Gastrocnemius medialis (tissue), 4 donors: ENCODE measurements around the gene ZNF205.

Experiments
- POLR2A ChIP-seq, 2 donors: fragments of 450-650 bp; IDR thresholded peaks; one replicate each; pipeline ENCODE4 v1.6.1; 2017; ENCODE audit warnings: antibody characterized with exemption in 2 of 2, mild to moderate bottlenecking in 2 of 2, moderate library complexity in 2 of 2
- TF ChIP-seq, protein P1 (sequence below), 5 experiments: fragments of 450-650 bp in 3 of 5; fragments of 200-600 bp in 2 of 5; sonication (generic) in 2 of 5; IDR thresholded peaks in 4 of 5; conservative IDR thresholded peaks in 1 of 5; 1 replicate in 4 of 5; 2 replicates in 1 of 5; pipeline ENCODE4 v1.5.1; 2016 to 2019; ENCODE audit warnings: antibody characterized with exemption in 5 of 5, mild to moderate bottlenecking in 3 of 5, moderate library complexity in 3 of 5

DNA sequence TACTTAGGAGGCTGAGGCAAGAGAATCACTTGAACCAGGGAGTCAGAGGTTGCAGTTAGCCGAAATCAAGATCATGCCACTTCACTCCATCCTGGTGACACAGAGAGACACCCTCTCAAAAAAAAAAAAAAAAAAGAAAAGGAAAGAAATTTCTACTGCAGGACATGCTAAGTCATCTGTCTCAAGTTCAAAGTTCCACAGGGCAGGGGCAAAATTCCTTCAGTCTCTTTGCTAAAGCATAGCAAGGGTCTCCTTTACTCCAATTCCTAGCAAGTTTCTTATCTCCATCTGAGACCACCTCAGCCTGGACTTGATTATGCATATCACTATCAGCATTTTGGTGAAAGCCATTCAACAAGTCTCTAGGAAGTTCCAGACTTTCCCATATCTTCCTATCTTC is 27.9 kb upstream of the ZNF205 start:
- TF ChIP-seq, protein P1, sequence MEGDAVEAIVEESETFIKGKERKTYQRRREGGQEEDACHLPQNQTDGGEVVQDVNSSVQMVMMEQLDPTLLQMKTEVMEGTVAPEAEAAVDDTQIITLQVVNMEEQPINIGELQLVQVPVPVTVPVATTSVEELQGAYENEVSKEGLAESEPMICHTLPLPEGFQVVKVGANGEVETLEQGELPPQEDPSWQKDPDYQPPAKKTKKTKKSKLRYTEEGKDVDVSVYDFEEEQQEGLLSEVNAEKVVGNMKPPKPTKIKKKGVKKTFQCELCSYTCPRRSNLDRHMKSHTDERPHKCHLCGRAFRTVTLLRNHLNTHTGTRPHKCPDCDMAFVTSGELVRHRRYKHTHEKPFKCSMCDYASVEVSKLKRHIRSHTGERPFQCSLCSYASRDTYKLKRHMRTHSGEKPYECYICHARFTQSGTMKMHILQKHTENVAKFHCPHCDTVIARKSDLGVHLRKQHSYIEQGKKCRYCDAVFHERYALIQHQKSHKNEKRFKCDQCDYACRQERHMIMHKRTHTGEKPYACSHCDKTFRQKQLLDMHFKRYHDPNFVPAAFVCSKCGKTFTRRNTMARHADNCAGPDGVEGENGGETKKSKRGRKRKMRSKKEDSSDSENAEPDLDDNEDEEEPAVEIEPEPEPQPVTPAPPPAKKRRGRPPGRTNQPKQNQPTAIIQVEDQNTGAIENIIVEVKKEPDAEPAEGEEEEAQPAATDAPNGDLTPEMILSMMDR (IDR thresholded peaks at IDR 0.05 in 4 of 5, conservative IDR thresholded peaks at IDR 0.05 in 1 of 5) = no peak
- no peak for TF ChIP-seq POLR2A (IDR thresholded peaks at IDR 0.05)
